Panc1 (cell line): ENCODE results near the gene GCC2.

Experiments
- POLR2AphosphoS5 ChIP-seq: IDR thresholded peaks from 2 replicates; pipeline ENCODE4 v1.6.1; 2012; ENCODE audit warnings: mild to moderate bottlenecking, low read depth, low read length, moderate library complexity
- TF ChIP-seq, protein P1 (sequence below): fragments of 450-650 bp; IDR thresholded peaks from 2 replicates; pipeline ENCODE4 v1.5.1; 2017; ENCODE audit warnings: mild to moderate bottlenecking

DNA sequence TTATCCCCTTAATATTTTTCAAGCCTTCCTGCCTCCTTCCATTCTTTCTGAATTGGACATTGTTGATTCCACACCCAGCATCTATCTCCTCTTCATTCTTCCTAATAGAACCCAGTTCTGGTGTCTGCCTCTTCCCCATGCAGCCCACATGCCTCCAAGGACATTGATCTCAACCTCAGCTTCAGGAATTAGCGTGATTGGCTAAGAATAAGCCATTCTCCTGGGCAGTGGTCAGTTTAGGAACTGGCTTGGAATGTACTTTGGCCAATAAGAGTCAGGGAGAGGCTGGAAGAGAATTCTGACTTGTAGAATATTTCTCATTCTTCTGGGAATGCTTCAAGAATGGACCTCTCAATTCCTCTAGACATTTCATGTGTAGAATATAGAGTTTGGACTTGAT is 25.9 kb upstream of the GCC2 start:
- TF ChIP-seq, protein P1, sequence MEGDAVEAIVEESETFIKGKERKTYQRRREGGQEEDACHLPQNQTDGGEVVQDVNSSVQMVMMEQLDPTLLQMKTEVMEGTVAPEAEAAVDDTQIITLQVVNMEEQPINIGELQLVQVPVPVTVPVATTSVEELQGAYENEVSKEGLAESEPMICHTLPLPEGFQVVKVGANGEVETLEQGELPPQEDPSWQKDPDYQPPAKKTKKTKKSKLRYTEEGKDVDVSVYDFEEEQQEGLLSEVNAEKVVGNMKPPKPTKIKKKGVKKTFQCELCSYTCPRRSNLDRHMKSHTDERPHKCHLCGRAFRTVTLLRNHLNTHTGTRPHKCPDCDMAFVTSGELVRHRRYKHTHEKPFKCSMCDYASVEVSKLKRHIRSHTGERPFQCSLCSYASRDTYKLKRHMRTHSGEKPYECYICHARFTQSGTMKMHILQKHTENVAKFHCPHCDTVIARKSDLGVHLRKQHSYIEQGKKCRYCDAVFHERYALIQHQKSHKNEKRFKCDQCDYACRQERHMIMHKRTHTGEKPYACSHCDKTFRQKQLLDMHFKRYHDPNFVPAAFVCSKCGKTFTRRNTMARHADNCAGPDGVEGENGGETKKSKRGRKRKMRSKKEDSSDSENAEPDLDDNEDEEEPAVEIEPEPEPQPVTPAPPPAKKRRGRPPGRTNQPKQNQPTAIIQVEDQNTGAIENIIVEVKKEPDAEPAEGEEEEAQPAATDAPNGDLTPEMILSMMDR: no peak
- no peak for TF ChIP-seq POLR2AphosphoS5
